Measurements from ENCODE around the gene TBXAS1.

- TF ChIP-seq CTCF (IDR thresholded peaks at IDR 0.05) = no peak
- TF ChIP-seq ZFX (IDR thresholded peaks at IDR 0.05; ENCODE audit: borderline replicate concordance) = no peak
Observed at GRCh38 chr7:139871331-139871730, 42.3 kb downstream of the TBXAS1 start.

Data from 22Rv1 (cell line).